Osteoblast (primary cell): ENCODE results near the gene DEDD2. TPM values are rescaled to one million over a fixed set of nuclear protein-coding genes. Genes with fewer than 3 reads are reported as not detected.

ENCODE experiments used
- DNase-seq: peaks from one replicate; pipeline ENCODE4 v3.0.0; 2011; ENCODE audit warnings: low spot score, mixed read lengths; ENCODE audit not compliant: insufficient read length; ENCODE audit errors: missing footprints
- H2AFZ ChIP-seq: 2 replicates; pipeline ENCODE4 v1.6.0; 2011; ENCODE audit warnings: mild to moderate bottlenecking, low read length
- H3K27ac ChIP-seq: 2 replicates; pipeline ENCODE4 v1.5.1; 2011; ENCODE audit warnings: mild to moderate bottlenecking, low read depth, low read length, moderate library complexity
- H3K27me3 ChIP-seq: 2 replicates; pipeline ENCODE4 v1.6.0; 2012; ENCODE audit warnings: mild to moderate bottlenecking, control low read depth, inconsistent platforms, low read length, moderate library complexity; ENCODE audit not compliant: insufficient read depth
- H3K36me3 ChIP-seq: 2 replicates; pipeline ENCODE4 v1.5.1; 2011; ENCODE audit warnings: mild to moderate bottlenecking, low read length, control low read depth, moderate library complexity; ENCODE audit not compliant: insufficient read depth
- H3K4me1 ChIP-seq: 2 replicates; pipeline ENCODE4 v1.5.1; 2011; ENCODE audit warnings: mild to moderate bottlenecking, low read length, control low read depth, moderate library complexity; ENCODE audit not compliant: insufficient read depth
- H3K4me2 ChIP-seq: 2 replicates; pipeline ENCODE4 v1.6.0; 2011; ENCODE audit warnings: mild to moderate bottlenecking, low read length; ENCODE audit not compliant: insufficient read depth
- H3K4me3 ChIP-seq: fragments of 200-600 bp; sonication (generic); 3 replicates; pipeline ENCODE4 v1.5.1; 2012; ENCODE audit warnings: mild to moderate bottlenecking, low read length, inconsistent platforms; ENCODE audit not compliant: insufficient read depth
- H3K79me2 ChIP-seq: 2 replicates; pipeline ENCODE4 v1.6.0; 2012; ENCODE audit warnings: mild to moderate bottlenecking, low read length, control low read depth, inconsistent platforms; ENCODE audit not compliant: insufficient read depth
- H3K9me3 ChIP-seq: 2 replicates; pipeline ENCODE4 v1.5.1; 2011; ENCODE audit warnings: low read depth, low read length, control low read depth
- H4K20me1 ChIP-seq: 2 replicates; pipeline ENCODE4 v1.6.0; 2012; ENCODE audit warnings: mild to moderate bottlenecking, low read length, control low read depth; ENCODE audit not compliant: insufficient read depth
- total RNA-seq: library from RNA; depleted of rRNA; stranded (reverse); fragments of >200 nt; gene quantifications from 2 replicates; pipeline ENCODE4 v1.2.3, GENCODE V29; 2012
- TF ChIP-seq, protein P1 (sequence below): IDR thresholded peaks from 2 replicates; pipeline ENCODE4 v1.5.1; 2011; ENCODE audit warnings: mild to moderate bottlenecking, low read depth, low read length, moderate library complexity; ENCODE audit errors: extremely low read depth

DEDD2 gene
- total RNA-seq, 1 donor, result 19.9 TPM

DNA sequence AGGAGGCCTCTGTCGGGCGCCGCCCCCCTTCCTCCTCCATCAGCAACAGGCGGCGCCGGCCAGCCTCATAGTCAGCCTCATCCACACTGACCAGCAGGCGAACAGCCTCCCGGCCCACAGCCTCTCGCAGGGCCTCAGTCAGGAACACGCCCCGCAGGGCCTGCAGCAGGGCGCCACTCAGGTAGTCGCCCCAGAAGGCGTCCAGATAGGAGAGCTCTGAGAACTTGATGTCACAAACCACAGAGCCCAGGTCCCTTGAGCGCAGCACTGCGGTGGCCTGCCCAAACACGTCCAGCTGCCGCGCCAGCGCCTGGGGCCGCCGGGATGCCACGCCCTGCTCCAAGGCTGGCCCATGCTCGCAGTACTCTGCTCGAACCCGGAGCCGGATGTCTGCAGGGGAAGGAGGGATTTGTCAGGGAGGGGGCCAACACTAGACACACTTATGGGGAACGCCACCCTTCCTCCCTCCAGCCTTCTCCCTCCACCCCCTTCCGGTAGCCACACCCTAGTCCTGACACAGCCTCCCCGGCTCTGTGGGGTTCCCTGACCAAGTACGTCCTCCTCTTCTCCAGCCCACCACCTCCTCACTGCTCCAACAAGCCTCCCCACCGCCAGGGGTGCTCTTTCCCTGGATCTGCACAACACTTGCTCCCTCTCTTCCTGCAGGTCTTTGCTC is 17.9 kb downstream of the DEDD2 start:
- peaks cover 25% of the 10 kb centered on the region for H3K36me3 ChIP-seq
- no peak overlapping the region for H2AFZ ChIP-seq
- TF ChIP-seq, protein P1, sequence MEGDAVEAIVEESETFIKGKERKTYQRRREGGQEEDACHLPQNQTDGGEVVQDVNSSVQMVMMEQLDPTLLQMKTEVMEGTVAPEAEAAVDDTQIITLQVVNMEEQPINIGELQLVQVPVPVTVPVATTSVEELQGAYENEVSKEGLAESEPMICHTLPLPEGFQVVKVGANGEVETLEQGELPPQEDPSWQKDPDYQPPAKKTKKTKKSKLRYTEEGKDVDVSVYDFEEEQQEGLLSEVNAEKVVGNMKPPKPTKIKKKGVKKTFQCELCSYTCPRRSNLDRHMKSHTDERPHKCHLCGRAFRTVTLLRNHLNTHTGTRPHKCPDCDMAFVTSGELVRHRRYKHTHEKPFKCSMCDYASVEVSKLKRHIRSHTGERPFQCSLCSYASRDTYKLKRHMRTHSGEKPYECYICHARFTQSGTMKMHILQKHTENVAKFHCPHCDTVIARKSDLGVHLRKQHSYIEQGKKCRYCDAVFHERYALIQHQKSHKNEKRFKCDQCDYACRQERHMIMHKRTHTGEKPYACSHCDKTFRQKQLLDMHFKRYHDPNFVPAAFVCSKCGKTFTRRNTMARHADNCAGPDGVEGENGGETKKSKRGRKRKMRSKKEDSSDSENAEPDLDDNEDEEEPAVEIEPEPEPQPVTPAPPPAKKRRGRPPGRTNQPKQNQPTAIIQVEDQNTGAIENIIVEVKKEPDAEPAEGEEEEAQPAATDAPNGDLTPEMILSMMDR, result no peak
- no peaks in the 10 kb centered on the region for H3K9me3 ChIP-seq
- H3K27me3 ChIP-seq, result no peaks in the 10 kb centered on the region
- no peak overlapping the region for H3K4me3 ChIP-seq
- H4K20me1 ChIP-seq, result peaks cover 33% of the 10 kb centered on the region
- peak; percentile 69 for DNase-seq
- H3K4me1 ChIP-seq, result no peaks in the 10 kb centered on the region
- peaks cover 41% of the 10 kb centered on the region for H3K79me2 ChIP-seq
- H3K27ac ChIP-seq, result no peak overlapping the region
- H3K4me2 ChIP-seq, result no peak overlapping the region

DNA sequence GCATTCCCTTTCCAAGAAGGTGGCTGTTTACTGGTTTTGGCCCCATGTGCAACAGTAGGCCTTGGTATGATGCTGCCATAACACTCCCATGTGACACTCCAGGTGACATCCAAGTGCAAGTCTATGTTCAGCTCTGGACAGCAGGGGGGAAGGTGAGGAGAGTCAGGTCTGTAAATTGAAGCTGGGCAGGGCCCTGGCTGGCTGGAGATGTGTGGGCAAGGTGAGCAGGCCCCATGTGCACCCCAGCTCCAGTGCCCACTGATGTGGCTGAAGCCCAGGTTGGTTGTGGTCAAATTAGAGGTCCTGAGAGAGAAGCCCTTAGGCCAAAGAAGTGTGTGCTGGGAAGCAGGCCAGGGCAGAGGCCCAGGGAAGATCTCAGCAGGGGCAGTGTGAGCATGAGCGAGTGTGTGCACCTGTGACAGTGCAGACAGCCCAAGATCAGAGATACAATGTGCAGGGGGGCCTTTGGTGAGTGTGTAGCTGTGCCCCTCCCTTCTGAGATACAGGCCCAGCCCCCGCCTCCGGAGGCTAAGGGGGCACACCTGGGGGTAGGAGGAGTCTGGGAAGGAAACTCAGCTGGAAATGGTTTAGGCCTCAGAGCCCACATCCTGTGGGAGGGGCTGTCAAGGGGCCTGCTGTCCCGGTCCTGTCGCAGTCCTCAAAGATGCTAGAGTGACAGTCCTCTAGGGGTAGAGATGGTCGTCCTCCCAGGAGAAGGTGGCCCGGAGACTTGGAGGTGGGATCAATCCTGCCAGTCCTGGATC is 18.6 kb downstream of the DEDD2 start:
- TF ChIP-seq, protein P1, result no peak
- Histone ChIP-seq H3K36me3 (peaks cover 19% of the 10 kb centered on the region), H3K9me3 (no peaks in the 10 kb centered on the region), H3K4me2 (no peak overlapping the region), H3K4me1 (no peaks in the 10 kb centered on the region), H3K79me2 (peaks cover 36% of the 10 kb centered on the region), H4K20me1 (peaks cover 30% of the 10 kb centered on the region), H3K27ac (no peak overlapping the region), H2AFZ (no peak overlapping the region), H3K27me3 (no peaks in the 10 kb centered on the region), H3K4me3 (no peak overlapping the region)
- DNase-seq, result peak; percentile 22

DNA sequence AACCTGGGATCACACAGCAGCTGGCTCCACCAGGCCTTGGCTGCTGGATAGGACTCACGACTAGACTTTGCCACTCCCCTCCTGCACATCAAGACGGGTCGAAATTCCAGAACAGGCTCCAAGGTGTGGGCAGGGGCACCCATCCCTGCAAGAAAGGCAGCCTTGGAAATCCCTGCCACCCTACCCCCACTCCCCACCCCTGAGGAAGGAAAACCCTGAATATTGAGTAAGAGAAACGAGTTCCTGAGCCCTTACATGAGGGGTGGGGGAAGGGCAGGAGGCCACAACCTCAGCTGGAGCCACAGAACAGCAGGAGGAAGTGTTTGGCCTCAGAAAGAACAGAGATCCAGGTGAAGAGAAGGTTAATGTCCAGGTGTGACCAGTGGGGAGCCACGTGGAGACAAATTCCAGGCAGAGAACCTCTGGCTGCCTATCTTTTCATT is 20.1 kb downstream of the DEDD2 start:
- Histone ChIP-seq H3K4me3 (no peak overlapping the region), H3K27ac (no peak overlapping the region), H3K4me1 (no peaks in the 10 kb centered on the region), H2AFZ (no peak overlapping the region), H3K9me3 (peaks cover 4% of the 10 kb centered on the region), H3K79me2 (peaks cover 24% of the 10 kb centered on the region), H3K27me3 (no peaks in the 10 kb centered on the region), H3K4me2 (no peak overlapping the region), H3K36me3 (peaks cover 9% of the 10 kb centered on the region), H4K20me1 (peaks cover 30% of the 10 kb centered on the region)
- DNase-seq, result peak; percentile 76
- TF ChIP-seq, protein P1, result no peak
